ENCODE results near the gene GLRX5. TPM values are rescaled to one million over a fixed set of nuclear protein-coding genes. Genes with fewer than 3 reads are reported as not detected.

The GLRX5 gene
- total RNA-seq, 1 experiment from 2014 or later = 62.2 TPM

DNA sequence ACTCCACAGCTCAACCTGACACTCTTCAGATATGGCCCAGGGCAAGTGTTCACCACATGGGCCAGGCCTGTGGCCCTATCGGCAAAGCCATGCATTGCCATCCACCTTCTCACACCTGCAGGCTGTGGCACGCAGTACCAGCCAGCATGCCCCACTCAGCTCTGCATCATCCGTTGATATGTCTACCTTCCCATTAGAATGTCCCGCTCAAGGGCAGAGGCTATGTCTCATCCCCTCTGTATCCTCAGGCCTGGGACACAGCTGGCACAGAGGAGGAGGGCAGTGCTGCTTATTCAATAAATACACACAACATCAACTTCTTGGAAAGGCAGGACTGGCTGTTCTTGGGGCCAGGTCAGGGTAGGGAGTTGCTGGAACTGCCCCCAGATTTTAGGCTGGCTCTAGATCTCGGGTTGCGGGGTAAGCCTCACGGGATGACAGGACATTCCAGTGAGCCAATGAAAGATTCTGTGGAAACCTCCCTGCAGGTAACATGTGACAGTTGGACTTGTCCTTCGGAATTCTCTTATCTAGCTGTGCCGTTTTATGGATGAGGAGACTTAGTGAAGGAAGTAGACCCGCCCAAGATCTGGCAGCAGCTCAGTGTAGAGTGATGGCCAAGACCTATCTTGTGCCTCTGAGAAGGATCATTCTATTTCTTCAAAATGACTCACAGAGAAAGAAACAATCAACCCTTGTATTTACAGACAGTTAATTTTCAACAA lies 44.0 kb upstream of the GLRX5 start:
- Histone ChIP-seq H3K4me2 (ENCODE audit: insufficient read depth, insufficient read length, low read length) (no peak overlapping the region), H2BK15ac (ENCODE audit: low read depth, low read length) (no peak overlapping the region)

More for the DNA sequence above, 44.0 kb upstream of the GLRX5 start:
- Histone ChIP-seq H3K4ac (ENCODE audit: low read depth, low read length) (no peak overlapping the region), H3K9me3 (ENCODE audit: control insufficient read depth, low read depth, low read length) (no peaks in the 10 kb centered on the region), H3K4me1 (ENCODE audit: insufficient read depth, low read length) (no peaks in the 10 kb centered on the region), H3K18ac (ENCODE audit: insufficient read length, low read depth, low read length) (no peak overlapping the region), H3K23me2 (ENCODE audit: insufficient read length, low read depth, low read length, poor library complexity, severe bottlenecking) (no peaks in the 10 kb centered on the region), H3K27ac (ENCODE audit: insufficient read length, low read depth, low read length) (no peak overlapping the region), H2AFZ (ENCODE audit: low read length) (no peak overlapping the region), H3K79me1 (ENCODE audit: insufficient read depth, low read depth, low read length, poor library complexity, severe bottlenecking) (no peaks in the 10 kb centered on the region), H3T11ph (ENCODE audit: low read length) (no peak overlapping the region), H3K14ac (ENCODE audit: insufficient read depth, low read length) (no peak overlapping the region), H4K91ac (ENCODE audit: insufficient read length, low read depth, low read length) (no peak overlapping the region), H3K27me3 (ENCODE audit: insufficient read depth, low read length) (no peaks in the 10 kb centered on the region), H2BK20ac (ENCODE audit: low read depth, low read length, poor library complexity, severe bottlenecking) (no peak overlapping the region), H4K8ac (replicated peaks; ENCODE audit: insufficient read length, low read depth, low read length) (no peak overlapping the region), H3K56ac (ENCODE audit: insufficient read length, low read depth, low read length) (no peak overlapping the region), H3K9ac (ENCODE audit: extremely low read depth, insufficient read length, low read length) (no peak overlapping the region), H2BK120ac (ENCODE audit: low read depth, low read length, poor library complexity, severe bottlenecking) (no peak overlapping the region), H4K5ac (ENCODE audit: insufficient read length, low read depth, low read length) (no peak overlapping the region), H2BK5ac (ENCODE audit: insufficient read length, low read length) (no peak overlapping the region), H3K23ac (ENCODE audit: insufficient read length, low read depth, low read length) (no peak overlapping the region), H2AK5ac (ENCODE audit: insufficient read length, low read length) (no peak overlapping the region), H2BK12ac (ENCODE audit: insufficient read length, low read depth, low read length) (no peak overlapping the region), H3K79me2 (ENCODE audit: insufficient read depth, low read length) (no peaks in the 10 kb centered on the region), H4K20me1 (ENCODE audit: control insufficient read depth, insufficient read depth, insufficient read length) (no peaks in the 10 kb centered on the region)
- Mint-ChIP-seq H3K4me3 (no peak overlapping the region), H3K9me3 (peaks cover 0 to 3% of the 10 kb centered on the region in 2 experiments; a peak in 1 of 5 replicates), H3K27me3 (ENCODE audit: low read depth) (no peaks in the 10 kb centered on the region), H3K4me1 (peaks cover 3 to 4% of the 10 kb centered on the region in 2 experiments), H3K36me3 (ENCODE audit: insufficient read depth in 1 of 3, low read depth in 3 of 3) (no peaks in the 10 kb centered on the region), H3K27ac (no peak overlapping the region)
- TF ChIP-seq, protein P1, sequence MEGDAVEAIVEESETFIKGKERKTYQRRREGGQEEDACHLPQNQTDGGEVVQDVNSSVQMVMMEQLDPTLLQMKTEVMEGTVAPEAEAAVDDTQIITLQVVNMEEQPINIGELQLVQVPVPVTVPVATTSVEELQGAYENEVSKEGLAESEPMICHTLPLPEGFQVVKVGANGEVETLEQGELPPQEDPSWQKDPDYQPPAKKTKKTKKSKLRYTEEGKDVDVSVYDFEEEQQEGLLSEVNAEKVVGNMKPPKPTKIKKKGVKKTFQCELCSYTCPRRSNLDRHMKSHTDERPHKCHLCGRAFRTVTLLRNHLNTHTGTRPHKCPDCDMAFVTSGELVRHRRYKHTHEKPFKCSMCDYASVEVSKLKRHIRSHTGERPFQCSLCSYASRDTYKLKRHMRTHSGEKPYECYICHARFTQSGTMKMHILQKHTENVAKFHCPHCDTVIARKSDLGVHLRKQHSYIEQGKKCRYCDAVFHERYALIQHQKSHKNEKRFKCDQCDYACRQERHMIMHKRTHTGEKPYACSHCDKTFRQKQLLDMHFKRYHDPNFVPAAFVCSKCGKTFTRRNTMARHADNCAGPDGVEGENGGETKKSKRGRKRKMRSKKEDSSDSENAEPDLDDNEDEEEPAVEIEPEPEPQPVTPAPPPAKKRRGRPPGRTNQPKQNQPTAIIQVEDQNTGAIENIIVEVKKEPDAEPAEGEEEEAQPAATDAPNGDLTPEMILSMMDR (conservative IDR thresholded peaks at IDR 0.05) = no peak
- no peak for DNase-seq
- no CpG with 5 or more reads among the region's 10 CpGs for WGBS (ENCODE audit: extremely low coverage, insufficient read length, low lambda C conversion rate)
